GM12878 (cell line): ENCODE data around the gene CFDP1. TPM values are rescaled to one million over a fixed set of nuclear protein-coding genes. Genes with fewer than 3 reads are reported as not detected.

ENCODE experiments used
- CREM ChIP-seq: IDR thresholded peaks from 2 replicates; pipeline ENCODE4 v1.6.1; 2014; ENCODE audit warnings: antibody characterized with exemption, low read depth
- JUND ChIP-seq: IDR thresholded peaks from 2 replicates; pipeline ENCODE4 v1.6.1; 2012; ENCODE audit warnings: low read depth, mild to moderate bottlenecking, low read length, improper control_type of control experiment, moderate library complexity
- MXI1 ChIP-seq: fragments of 150-350 bp; IDR thresholded peaks from 2 replicates; pipeline ENCODE4 v1.6.1; 2011; ENCODE audit warnings: low read depth, mild to moderate bottlenecking, inconsistent platforms, low read length, improper control_type of control experiment
- TARDBP ChIP-seq: IDR thresholded peaks from 2 replicates; pipeline ENCODE4 v1.6.1; 2016; ENCODE audit warnings: borderline replicate concordance
- TCF3 ChIP-seq: IDR thresholded peaks from 2 replicates; pipeline ENCODE4 v1.6.1; 2012; ENCODE audit warnings: low read depth, mild to moderate bottlenecking, low read length, borderline replicate concordance; ENCODE audit not compliant: insufficient read depth
- TCF7 ChIP-seq: IDR thresholded peaks from 2 replicates; pipeline ENCODE4 v1.6.1; 2014; ENCODE audit warnings: antibody characterized with exemption, borderline replicate concordance
- polyA plus RNA-seq, 11 experiments: library from polyadenylated mRNA; depleted of rRNA in 4 of 11; unstranded in 6 of 11; stranded (reverse) in 5 of 11; fragments of >200 nt; fragmentation: Nextera tagmentation in 4 of 11; fragmentation: Illumina TruSeq in 1 of 11; extraction: Ambion mirVana in 4 of 11; extraction: Trizol in 1 of 11; gene quantifications; 1 replicate in 1 of 11; 2 replicates in 10 of 11; pipeline versions ENCODE4 v1.2.1 to v1.2.3, GENCODE V29; 2011 to 2016; ENCODE audit warnings: inconsistent platforms in 2 of 11, missing spikeins in 2 of 11, low read depth in 1 of 11
- total RNA-seq, 4 experiments: library from RNA; depleted of rRNA in 3 of 4; stranded (reverse); fragments of >200 nt in 3 of 4; fragmentation: Illumina TruSeq in 1 of 4; extraction: Trizol in 1 of 4; gene quantifications; 2 replicates each; pipeline versions ENCODE4 v1.2.1 to v1.2.3, GENCODE V29; 2013 to 2021
- TF ChIP-seq, protein P1 (sequence below): IDR thresholded peaks from 2 replicates; pipeline ENCODE4 v1.6.1; 2011; ENCODE audit warnings: borderline replicate concordance, low read depth, mild to moderate bottlenecking, moderate library complexity, mixed read lengths, low read length; ENCODE audit not compliant: insufficient read depth; ENCODE audit errors: extremely low read length
- TF ChIP-seq, protein P2 (sequence below): fragments of 450-650 bp; IDR thresholded peaks from 2 replicates; pipeline ENCODE4 v1.6.1; 2017; ENCODE audit warnings: mild to moderate bottlenecking, moderate library complexity
- TF ChIP-seq, protein P3 (sequence below): fragments of 450-650 bp; formaldehyde crosslinking; IDR thresholded peaks from 2 replicates; pipeline ENCODE4 v1.4.0; 2022; ENCODE audit warnings: mild to moderate bottlenecking, moderate library complexity

Gene CFDP1
- total and polyA plus RNA-seq, 10 of the 15 experiments (the other 5 are each of a cell fraction or from before 2014, with no cell fraction given): 22.3 to 64.8 (median 36.7) TPM

DNA sequence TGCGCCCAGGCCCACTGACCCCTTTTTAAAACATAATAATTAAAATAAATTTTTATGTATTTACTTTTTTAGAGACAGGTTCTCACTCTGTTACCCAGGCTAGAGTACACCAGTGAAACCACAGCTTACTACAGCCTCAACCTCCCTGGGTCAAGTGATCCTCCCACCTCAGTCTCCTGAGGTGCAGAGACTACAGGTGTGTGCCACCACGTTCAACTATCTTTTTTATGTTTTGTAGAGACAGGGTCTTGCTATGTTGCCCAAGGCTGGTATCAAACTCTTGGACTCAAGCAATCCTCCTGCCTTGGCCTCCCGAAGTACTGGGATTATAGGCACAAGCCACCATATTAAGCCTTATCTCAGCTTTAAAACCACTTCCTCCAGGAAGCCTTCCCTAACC lies 125.8 kb downstream of the CFDP1 start (continued):
- TF ChIP-seq, protein P1, sequence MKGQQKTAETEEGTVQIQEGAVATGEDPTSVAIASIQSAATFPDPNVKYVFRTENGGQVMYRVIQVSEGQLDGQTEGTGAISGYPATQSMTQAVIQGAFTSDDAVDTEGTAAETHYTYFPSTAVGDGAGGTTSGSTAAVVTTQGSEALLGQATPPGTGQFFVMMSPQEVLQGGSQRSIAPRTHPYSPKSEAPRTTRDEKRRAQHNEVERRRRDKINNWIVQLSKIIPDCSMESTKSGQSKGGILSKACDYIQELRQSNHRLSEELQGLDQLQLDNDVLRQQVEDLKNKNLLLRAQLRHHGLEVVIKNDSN: no peak
- TF ChIP-seq TARDBP (no peak), TCF7 (no peak), TCF3 (no peak), CREM (no peak), MXI1 (no peak), JUND (no peak)
- TF ChIP-seq, protein P2, sequence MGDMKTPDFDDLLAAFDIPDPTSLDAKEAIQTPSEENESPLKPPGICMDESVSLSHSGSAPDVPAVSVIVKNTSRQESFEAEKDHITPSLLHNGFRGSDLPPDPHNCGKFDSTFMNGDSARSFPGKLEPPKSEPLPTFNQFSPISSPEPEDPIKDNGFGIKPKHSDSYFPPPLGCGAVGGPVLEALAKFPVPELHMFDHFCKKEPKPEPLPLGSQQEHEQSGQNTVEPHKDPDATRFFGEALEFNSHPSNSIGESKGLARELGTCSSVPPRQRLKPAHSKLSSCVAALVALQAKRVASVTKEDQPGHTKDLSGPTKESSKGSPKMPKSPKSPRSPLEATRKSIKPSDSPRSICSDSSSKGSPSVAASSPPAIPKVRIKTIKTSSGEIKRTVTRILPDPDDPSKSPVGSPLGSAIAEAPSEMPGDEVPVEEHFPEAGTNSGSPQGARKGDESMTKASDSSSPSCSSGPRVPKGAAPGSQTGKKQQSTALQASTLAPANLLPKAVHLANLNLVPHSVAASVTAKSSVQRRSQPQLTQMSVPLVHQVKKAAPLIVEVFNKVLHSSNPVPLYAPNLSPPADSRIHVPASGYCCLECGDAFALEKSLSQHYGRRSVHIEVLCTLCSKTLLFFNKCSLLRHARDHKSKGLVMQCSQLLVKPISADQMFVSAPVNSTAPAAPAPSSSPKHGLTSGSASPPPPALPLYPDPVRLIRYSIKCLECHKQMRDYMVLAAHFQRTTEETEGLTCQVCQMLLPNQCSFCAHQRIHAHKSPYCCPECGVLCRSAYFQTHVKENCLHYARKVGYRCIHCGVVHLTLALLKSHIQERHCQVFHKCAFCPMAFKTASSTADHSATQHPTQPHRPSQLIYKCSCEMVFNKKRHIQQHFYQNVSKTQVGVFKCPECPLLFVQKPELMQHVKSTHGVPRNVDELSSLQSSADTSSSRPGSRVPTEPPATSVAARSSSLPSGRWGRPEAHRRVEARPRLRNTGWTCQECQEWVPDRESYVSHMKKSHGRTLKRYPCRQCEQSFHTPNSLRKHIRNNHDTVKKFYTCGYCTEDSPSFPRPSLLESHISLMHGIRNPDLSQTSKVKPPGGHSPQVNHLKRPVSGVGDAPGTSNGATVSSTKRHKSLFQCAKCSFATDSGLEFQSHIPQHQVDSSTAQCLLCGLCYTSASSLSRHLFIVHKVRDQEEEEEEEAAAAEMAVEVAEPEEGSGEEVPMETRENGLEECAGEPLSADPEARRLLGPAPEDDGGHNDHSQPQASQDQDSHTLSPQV: no peak
- TF ChIP-seq, protein P3, sequence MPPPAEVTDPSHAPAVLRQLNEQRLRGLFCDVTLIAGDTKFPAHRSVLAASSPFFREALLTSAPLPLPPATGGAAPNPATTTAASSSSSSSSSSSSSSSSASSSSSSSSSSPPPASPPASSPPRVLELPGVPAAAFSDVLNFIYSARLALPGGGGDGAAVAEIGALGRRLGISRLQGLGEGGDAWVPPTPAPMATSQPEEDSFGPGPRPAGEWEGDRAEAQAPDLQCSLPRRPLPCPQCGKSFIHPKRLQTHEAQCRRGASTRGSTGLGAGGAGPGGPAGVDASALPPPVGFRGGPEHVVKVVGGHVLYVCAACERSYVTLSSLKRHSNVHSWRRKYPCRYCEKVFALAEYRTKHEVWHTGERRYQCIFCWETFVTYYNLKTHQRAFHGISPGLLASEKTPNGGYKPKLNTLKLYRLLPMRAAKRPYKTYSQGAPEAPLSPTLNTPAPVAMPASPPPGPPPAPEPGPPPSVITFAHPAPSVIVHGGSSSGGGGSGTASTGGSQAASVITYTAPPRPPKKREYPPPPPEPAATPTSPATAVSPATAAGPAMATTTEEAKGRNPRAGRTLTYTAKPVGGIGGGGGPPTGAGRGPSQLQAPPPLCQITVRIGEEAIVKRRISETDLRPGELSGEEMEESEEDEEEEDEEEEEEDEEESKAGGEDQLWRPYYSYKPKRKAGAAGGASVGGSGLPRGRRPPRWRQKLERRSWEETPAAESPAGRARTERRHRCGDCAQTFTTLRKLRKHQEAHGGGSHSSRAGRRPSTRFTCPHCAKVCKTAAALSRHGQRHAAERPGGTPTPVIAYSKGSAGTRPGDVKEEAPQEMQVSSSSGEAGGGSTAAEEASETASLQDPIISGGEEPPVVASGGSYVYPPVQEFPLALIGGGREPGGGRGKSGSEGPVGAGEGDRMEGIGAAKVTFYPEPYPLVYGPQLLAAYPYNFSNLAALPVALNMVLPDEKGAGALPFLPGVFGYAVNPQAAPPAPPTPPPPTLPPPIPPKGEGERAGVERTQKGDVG (CRISPR knock-in tag): no peak
